Measurements from ENCODE around the gene SLC22A7.

Gene SLC22A7

DNA sequence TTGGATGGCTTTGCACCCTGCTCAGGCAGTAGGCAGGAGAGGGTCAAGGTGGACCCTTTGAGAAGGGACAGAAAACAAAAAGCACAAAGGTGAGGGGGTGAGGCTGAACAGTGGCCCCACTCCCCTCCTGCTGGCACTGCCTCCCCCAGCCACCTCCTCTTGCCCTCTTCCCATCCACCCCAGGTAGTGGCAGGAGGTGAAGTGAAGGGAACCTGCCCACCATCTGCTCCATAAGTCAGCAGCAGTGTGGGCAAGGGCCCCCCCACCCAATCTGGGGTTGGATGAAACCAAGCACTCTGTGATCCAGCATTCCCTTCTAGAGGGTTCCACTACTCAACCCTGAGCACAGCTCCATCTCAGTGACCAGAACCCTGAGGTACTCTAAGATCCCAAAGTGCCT lies 26.1 kb upstream of the SLC22A7 start:
- in situ Hi-C loops (cut with MboI; ENCODE audit: low pct_unique_long_range_greater_than_20kb, low sequenced_read_pairs, unreplicated experiment): no loop called here
- TF ChIP-seq, protein P1, sequence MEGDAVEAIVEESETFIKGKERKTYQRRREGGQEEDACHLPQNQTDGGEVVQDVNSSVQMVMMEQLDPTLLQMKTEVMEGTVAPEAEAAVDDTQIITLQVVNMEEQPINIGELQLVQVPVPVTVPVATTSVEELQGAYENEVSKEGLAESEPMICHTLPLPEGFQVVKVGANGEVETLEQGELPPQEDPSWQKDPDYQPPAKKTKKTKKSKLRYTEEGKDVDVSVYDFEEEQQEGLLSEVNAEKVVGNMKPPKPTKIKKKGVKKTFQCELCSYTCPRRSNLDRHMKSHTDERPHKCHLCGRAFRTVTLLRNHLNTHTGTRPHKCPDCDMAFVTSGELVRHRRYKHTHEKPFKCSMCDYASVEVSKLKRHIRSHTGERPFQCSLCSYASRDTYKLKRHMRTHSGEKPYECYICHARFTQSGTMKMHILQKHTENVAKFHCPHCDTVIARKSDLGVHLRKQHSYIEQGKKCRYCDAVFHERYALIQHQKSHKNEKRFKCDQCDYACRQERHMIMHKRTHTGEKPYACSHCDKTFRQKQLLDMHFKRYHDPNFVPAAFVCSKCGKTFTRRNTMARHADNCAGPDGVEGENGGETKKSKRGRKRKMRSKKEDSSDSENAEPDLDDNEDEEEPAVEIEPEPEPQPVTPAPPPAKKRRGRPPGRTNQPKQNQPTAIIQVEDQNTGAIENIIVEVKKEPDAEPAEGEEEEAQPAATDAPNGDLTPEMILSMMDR (IDR thresholded peaks at IDR 0.05; ENCODE audit: extremely low read depth, insufficient read depth, missing control alignments): no peak
- no peak for DNase-seq (ENCODE audit: low spot score)

DNA sequence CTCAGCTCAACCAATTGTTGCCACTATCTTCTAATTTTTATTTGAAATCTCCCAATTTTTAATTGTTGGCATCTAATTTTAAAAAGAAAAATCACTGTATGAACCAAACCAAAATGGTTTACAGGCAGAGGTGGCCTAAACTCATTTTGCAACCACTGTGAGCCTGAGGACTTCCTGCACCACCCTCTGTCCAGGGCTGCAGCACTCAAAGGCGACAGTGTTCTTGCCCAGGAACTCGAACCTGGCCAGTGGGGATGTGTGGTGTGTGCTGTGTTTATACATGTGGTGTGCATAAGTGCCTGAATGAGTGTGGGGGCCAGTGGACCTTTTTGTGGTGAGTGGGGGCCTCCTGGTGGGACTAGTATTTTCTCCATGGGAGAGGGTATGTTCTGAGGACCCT lies 24.4 kb upstream of the SLC22A7 start:
- TF ChIP-seq, protein P1 (IDR thresholded peaks at IDR 0.05; ENCODE audit: extremely low read depth, insufficient read depth, missing control alignments): no peak
- DNase-seq (ENCODE audit: low spot score): no peak
- in situ Hi-C loops (cut with MboI; ENCODE audit: low pct_unique_long_range_greater_than_20kb, low sequenced_read_pairs, unreplicated experiment): no loop called here

DNA sequence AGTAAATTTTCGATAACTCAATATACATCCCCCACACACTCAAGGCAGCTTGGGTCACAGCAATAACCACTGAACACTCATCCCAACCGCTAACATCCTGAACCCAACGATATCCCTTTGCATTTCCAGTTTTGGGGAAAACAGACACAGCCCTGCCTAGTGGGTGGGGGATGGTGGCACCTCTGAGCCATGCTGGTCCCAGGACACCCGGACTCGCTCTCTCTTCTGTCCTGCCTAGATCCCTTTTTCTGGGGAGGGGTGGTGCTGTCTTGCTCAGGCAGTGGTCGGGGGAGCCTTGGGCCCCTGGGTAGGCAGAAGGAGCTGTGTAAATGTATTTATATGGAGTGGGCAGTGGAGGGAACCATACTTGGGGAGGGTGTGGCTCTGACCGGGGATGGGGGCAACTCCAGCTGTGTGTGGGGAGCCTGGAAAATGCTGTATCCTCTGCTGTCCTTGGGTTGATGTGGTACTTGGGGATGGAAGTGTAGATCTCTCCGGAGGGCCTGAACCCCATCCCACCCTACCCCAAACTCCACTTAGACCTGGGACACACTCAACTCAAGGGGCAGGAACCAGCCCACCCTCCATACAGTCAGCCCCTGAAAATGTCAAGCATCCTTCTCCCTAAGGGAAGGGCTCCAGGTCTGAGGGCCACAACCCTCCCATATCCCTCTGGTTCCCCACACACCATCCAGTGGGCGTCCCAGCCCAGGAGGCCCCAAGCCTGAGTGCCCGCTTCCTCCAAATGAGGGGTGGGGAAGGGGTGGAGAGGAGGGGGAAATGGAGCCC lies 23.7 kb upstream of the SLC22A7 start:
- in situ Hi-C loops (cut with MboI; ENCODE audit: low pct_unique_long_range_greater_than_20kb, low sequenced_read_pairs, unreplicated experiment): no loop called here
- no peak for DNase-seq (ENCODE audit: low spot score)
- TF ChIP-seq, protein P1 (IDR thresholded peaks at IDR 0.05; ENCODE audit: extremely low read depth, insufficient read depth, missing control alignments): no peak

DNA sequence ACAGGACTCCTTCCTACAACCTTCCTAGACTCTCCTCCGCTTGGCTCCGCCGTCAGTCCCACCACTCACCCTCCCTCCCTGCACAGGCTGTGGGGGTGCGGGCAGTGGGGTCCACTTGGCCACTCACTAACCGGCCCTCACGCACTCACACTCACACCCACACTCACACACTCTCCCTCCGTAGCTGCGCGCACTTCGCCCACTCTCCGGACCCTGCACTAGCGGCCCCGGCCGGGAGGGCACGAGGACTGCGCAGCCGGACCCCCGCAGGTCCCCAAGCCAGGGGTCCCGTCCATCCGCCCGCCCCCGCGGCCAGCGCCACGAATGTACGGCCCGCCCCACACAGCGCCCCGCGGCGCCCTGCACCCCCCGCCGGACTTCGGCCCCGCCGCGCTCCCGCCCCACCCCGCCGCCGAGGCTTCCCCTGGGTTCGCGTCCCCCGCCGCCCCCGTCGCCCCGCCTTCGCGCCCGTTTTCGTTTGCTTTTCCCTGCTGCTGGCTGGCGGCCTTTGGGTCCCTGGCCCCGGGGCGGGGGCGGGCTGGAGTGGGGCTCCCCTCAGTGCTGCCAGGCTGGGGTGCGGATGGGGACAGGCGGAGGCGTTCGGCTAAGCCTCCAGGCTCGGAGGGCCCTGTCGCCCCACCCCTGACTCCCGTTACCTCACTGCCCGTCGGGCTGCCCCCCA lies 23.0 kb upstream of the SLC22A7 start:
- in situ Hi-C loops (cut with MboI; ENCODE audit: low pct_unique_long_range_greater_than_20kb, low sequenced_read_pairs, unreplicated experiment): no loop called here
- peak; percentile 76 for DNase-seq (ENCODE audit: low spot score)
- TF ChIP-seq, protein P1 (IDR thresholded peaks at IDR 0.05; ENCODE audit: extremely low read depth, insufficient read depth, missing control alignments): no peak

DNA sequence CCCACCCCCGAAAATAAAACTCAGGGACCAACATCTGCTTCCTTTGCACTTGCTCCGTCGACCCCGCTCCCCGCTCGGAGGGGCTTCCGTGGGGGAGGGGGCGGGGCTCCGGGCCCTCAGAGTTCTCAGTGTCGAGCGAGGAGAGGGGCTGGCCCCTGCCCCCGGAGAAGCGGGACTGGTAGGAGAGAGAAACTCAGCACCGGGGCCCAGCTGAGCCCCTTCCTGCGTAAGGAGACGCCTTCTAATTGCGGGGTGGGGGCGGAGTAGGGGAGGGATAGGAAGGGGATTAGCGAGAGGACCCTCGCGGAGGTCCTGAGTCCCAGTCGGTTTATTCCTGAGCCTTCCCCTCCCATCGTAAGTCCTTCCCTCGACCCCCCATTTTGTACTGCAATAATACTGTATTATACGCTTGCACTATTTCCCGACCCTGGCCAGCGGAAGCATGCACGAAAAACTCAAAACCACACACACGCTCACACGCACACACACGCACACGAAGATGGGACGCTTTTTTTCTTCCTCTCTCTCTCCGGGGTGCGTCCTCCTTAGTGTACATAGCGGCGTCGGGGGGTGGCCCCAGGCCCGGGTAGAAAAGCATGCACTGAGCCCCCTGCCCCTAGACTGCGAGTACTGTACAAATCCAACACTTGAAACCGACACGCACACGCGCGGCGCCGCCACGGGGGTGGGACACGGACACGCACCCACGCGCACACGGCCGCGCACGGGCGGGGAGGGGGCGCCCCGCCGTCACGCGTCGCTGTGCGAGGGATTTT lies 22.1 kb upstream of the SLC22A7 start:
- TF ChIP-seq, protein P1 (IDR thresholded peaks at IDR 0.05; ENCODE audit: extremely low read depth, insufficient read depth, missing control alignments): no peak
- in situ Hi-C loops (cut with MboI; ENCODE audit: low pct_unique_long_range_greater_than_20kb, low sequenced_read_pairs, unreplicated experiment): no loop called here
- peak; percentile 71 for DNase-seq (ENCODE audit: low spot score)

DNA sequence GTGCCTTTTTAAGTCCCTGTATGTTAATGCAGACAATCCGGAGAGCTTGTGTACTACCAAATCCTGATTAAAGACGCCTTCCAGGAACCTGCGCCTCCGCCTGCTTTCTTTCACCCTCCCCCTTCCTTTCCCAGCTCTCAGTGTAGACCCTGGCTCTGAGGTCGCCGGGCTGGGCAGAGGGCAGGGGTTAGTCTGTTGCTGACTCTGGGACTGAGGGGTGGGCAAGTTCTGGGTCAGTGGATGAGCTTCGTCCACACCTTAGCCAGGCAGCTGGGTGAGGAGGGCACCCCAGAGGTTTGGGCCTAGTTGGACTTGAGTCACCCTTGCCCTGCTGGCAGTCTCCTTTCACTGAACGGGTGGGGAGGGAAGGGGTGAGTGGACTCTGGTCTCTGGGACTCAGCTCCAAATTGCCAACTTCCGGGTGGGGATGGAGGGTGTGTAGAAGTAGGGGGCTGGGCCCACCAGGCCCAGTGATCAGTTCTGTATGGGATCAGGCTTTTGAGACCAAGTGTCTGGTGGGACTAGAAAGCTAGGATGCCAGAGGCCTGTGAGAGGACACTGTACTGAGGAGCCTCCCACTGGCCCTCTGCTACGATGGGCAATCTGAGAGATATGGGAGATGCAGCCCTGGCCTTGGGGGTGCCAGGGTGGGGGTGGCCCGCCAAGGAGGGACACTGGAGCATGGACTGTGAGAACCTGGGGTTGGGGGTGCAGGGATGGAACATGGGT lies 21.3 kb upstream of the SLC22A7 start:
- DNase-seq (ENCODE audit: low spot score): no peak
- in situ Hi-C loops (cut with MboI; ENCODE audit: low pct_unique_long_range_greater_than_20kb, low sequenced_read_pairs, unreplicated experiment): no loop called here
- TF ChIP-seq, protein P1 (IDR thresholded peaks at IDR 0.05; ENCODE audit: extremely low read depth, insufficient read depth, missing control alignments): no peak

Data from GM13977 (cell line).